Embryonic facial prominence (tissue), 1 donor: ENCODE measurements around the gene MIX23.

Experiments used
- DNase-seq: peaks from one replicate; pipeline ENCODE4 v3.0.0-alpha.2; 2016; ENCODE audit errors: extremely low spot score

MIX23 gene

GRCh38 chr3:122382888-122383666 lies at the start of gene MIX23:
Gene MIX23 (minus strand): TSS chr3:122383231. CDS start chr3:122383224, 7 bp downstream.
- peak; percentile 75 for DNase-seq

- DNase-seq: no peak
These were observed 47.3 kb upstream of the MIX23 start for GRCh38 chr3:122430371-122430770.

GRCh38 chr3:122427857-122428471 lies 44.9 kb upstream of the MIX23 start:
- no peak for DNase-seq

- DNase-seq: no peak
These were observed 38.8 kb upstream of the MIX23 start for GRCh38 chr3:122421836-122422235.

- no peak for DNase-seq
These were observed 38.1 kb upstream of the MIX23 start for GRCh38 chr3:122421101-122421500.

GRCh38 chr3:122416966-122417365 lies 33.9 kb upstream of the MIX23 start:
- DNase-seq: no peak

GRCh38 chr3:122415762-122416654 lies 33.0 kb upstream of the MIX23 start, which contains the start of gene WDR5B:
Gene WDR5B (minus strand): TSS chr3:122416062. CDS start chr3:122415528, 534 bp downstream.
- DNase-seq: peak; percentile 92

- no peak for DNase-seq
These were observed 32.2 kb upstream of the MIX23 start for GRCh38 chr3:122415104-122415744.

GRCh38 chr3:122414391-122414790 lies 31.4 kb upstream of the MIX23 start:
- no peak for DNase-seq

GRCh38 chr3:122410639-122411038 lies 27.6 kb upstream of the MIX23 start:
- no peak for DNase-seq

- DNase-seq: no peak
These were observed 27.1 kb upstream of the MIX23 start for GRCh38 chr3:122410111-122410510.

GRCh38 chr3:122409446-122409845 lies 26.4 kb upstream of the MIX23 start:
- no peak for DNase-seq

- DNase-seq: no peak
These were observed 24.9 kb upstream of the MIX23 start for GRCh38 chr3:122407946-122408345.

GRCh38 chr3:122406198-122406597 lies 23.2 kb upstream of the MIX23 start:
- no peak for DNase-seq

- DNase-seq: no peak
These were observed 22.0 kb upstream of the MIX23 start for GRCh38 chr3:122405015-122405414.

- DNase-seq: no peak
These were observed 20.5 kb upstream of the MIX23 start for GRCh38 chr3:122403489-122403888.

- no peak for DNase-seq
These were observed 15.9 kb upstream of the MIX23 start for GRCh38 chr3:122398920-122399319.

- DNase-seq: no peak
These were observed 14.2 kb upstream of the MIX23 start for GRCh38 chr3:122397201-122397600.

- DNase-seq: no peak
These were observed 13.5 kb upstream of the MIX23 start for GRCh38 chr3:122396511-122396910.

GRCh38 chr3:122395582-122395981 lies 12.6 kb upstream of the MIX23 start:
- DNase-seq: no peak

GRCh38 chr3:122394173-122394572 lies 11.1 kb upstream of the MIX23 start:
- DNase-seq: no peak
